Activated CD4-positive, alpha-beta memory T cell treated with anti-CD3 and anti-CD28 coated beads for 36 hours (primary cell): ENCODE data around the gene NUDT21. TPM values are rescaled to one million over a fixed set of nuclear protein-coding genes. Genes with fewer than 3 reads are reported as not detected.
"Not testable (repeated sequence)": the region's sequence is repeated elsewhere in the genome, so short reads cannot be mapped to it uniquely, and the experiment has no call there.

Source experiments
- CTCF ChIA-PET: fragments of 350-600 bp; sonication (Branson Sonifier 250); formaldehyde crosslinking; loops from one replicate; lab custom pipeline; 2021; ENCODE audit warnings: antibody characterized with exemption, inconsistent platforms; lab: Charles Lee
- POLR2A ChIA-PET: fragments of 350-600 bp; sonication (Branson Sonifier 250); formaldehyde crosslinking; loops from one replicate; lab custom pipeline; 2021; ENCODE audit warnings: antibody characterized with exemption; lab: Charles Lee
- DNase-seq: peaks from one replicate; pipeline ENCODE4 v3.0.0-alpha.2; 2020
- H3K27ac Mint-ChIP-seq: one replicate; pipeline ENCODE4 v1.8.0; 2021; ENCODE audit warnings: mixed read lengths
- H3K27me3 Mint-ChIP-seq: one replicate; pipeline ENCODE4 v1.8.0; 2021; ENCODE audit warnings: mixed read lengths
- H3K36me3 Mint-ChIP-seq: one replicate; pipeline ENCODE4 v1.8.0; 2021; ENCODE audit warnings: mixed read lengths
- H3K4me1 Mint-ChIP-seq: one replicate; pipeline ENCODE4 v1.8.0; 2021; ENCODE audit warnings: low read depth, mixed read lengths
- H3K4me3 Mint-ChIP-seq: one replicate; pipeline ENCODE4 v1.8.0; 2021; ENCODE audit warnings: mild to moderate bottlenecking, mixed read lengths
- H3K9me3 Mint-ChIP-seq: one replicate; pipeline ENCODE4 v1.8.0; 2021; ENCODE audit warnings: mixed read lengths
- intact Hi-C: fragments of 100-400 bp; cut with micrococcal nuclease; formaldehyde crosslinking; loops from one replicate; pipeline ENCODE4 v1.15.1; 2023
- total RNA-seq, 2 experiments: library from RNA; stranded (reverse); gene quantifications; one replicate each; pipeline ENCODE4 v1.2.3, GENCODE V29; 2021

The NUDT21 gene
- total RNA-seq, 2 experiments from 2014 or later, result 352 to 361 TPM

GRCh38 chr16:56413381-56413780, 37.8 kb downstream of the NUDT21 start:
- POLR2A ChIA-PET, result interaction anchor here (0.6 kb wide), 1 partner anchor 50 kb away, joined by 3 read pairs; no protein-coding TSS in a partner anchor
- intact Hi-C loops, result no loop called here
- Mint-ChIP-seq H3K9me3 (no peaks in the 10 kb centered on the region), H3K4me1 (peaks cover 10% of the 10 kb centered on the region), H3K36me3 (peaks cover 19% of the 10 kb centered on the region), H3K27me3 (no peaks in the 10 kb centered on the region), H3K27ac (no peak overlapping the region), H3K4me3 (no peak overlapping the region)
- no peak for DNase-seq
- CTCF ChIA-PET, result no interaction called here

GRCh38 chr16:56411624-56412023, 39.5 kb downstream of the NUDT21 start:
- Mint-ChIP-seq H3K27me3 (no peaks in the 10 kb centered on the region), H3K4me1 (peaks cover 10% of the 10 kb centered on the region), H3K36me3 (peaks cover 25% of the 10 kb centered on the region), H3K4me3 (no peak overlapping the region), H3K9me3 (no peaks in the 10 kb centered on the region), H3K27ac (no peak overlapping the region)
- ChIA-PET CTCF (no interaction called here), POLR2A (no interaction called here)
- DNase-seq, result no peak
- intact Hi-C loops, result no loop called here

- intact Hi-C loops, result no loop called here
Measured at GRCh38 chr16:56411123-56411522, 40.0 kb downstream of the NUDT21 start.

DNA sequence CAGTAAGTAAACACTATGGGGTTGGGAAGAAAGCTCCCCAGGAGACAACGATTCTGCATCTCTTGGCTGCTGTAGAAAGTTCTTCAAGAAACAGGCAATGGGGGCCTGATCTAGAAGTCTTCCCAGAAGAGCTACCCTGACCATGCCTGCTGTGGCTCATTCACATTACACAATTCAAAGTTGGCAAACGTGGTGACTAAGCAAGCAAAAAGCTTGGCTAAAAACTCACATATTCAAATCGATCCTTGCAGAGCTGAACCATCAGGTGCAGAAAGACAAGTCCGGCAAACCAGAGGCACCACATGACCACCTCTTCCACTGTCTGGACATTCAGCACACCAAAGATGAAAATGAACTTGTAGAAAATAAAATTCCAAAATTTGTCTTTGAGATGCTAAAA, 41.9 kb downstream of the NUDT21 start:
- ChIA-PET CTCF (interaction anchor here (1.5 kb wide), 1 partner anchor 90 kb away, joined by 4 read pairs; no protein-coding TSS in a partner anchor), POLR2A (no interaction called here)
- Mint-ChIP-seq H3K4me1 (no peaks in the 10 kb centered on the region), H3K27ac (no peak overlapping the region), H3K4me3 (no peak overlapping the region), H3K27me3 (no peaks in the 10 kb centered on the region), H3K9me3 (no peaks in the 10 kb centered on the region), H3K36me3 (peaks cover 34% of the 10 kb centered on the region)
- no peak for DNase-seq
- intact Hi-C loops, result no loop called here

More at GRCh38 chr16:56411123-56411522, 40.0 kb downstream of the NUDT21 start:
- H3K4me3 Mint-ChIP-seq, result no peak overlapping the region
- DNase-seq, result no peak
- ChIA-PET POLR2A (no interaction called here), CTCF (no interaction called here)
- H3K27ac Mint-ChIP-seq, result no peak overlapping the region
- H3K4me1 Mint-ChIP-seq, result peaks cover 10% of the 10 kb centered on the region
- no peaks in the 10 kb centered on the region for H3K9me3 Mint-ChIP-seq
- H3K36me3 Mint-ChIP-seq, result peaks cover 25% of the 10 kb centered on the region
- no peaks in the 10 kb centered on the region for H3K27me3 Mint-ChIP-seq

- Mint-ChIP-seq H3K27ac (no peak overlapping the region), H3K27me3 (no peaks in the 10 kb centered on the region), H3K4me3 (no peak overlapping the region), H3K36me3 (peaks cover 34% of the 10 kb centered on the region), H3K4me1 (no peaks in the 10 kb centered on the region), H3K9me3 (no peaks in the 10 kb centered on the region)
- intact Hi-C loops, result no loop called here
- POLR2A ChIA-PET, result no interaction called here
- no peak for DNase-seq
- CTCF ChIA-PET, result interaction anchor here (0.6 to 1.5 kb wide), 2 partner anchors 90 to 294 kb away, joined by 4 read pairs; no protein-coding TSS in a partner anchor
Measured at GRCh38 chr16:56408379-56409098, 42.6 kb downstream of the NUDT21 start.

DNA sequence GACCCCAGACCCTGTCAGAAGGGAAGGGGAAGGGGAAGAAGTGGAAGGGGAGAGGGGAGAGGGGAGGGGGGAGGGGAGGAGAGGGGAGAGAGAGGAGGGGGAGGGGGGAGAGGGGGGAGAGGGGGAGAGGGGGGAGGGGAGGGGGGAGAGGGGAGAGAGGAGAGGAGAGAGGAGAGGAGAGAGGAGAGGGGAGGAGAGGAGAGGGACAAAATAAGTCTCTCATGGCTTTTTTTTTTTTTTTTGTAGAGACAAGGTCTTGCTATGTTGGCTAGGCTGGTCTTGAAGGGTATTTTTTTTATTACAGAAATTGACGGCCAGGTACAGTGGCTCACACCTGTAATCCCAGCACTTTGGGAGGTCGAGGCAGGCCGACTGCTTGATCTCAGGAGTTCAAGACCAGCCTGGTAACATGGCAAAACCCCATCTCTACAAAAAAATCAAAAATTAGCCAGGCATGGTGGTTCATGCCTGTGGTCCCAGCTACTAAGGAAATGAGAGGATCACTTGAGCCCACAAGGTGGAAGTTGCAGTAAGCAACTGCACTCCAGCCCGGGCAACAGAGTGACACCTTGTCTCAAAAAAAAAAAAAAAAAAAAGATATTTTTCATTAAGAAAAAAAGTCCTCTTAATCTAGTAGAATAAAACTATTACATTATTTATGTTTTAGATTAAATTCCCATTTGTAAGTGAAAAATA, 45.0 kb downstream of the NUDT21 start:
- ChIA-PET POLR2A (no interaction called here), CTCF (no interaction called here)
- Mint-ChIP-seq H3K36me3 (peaks cover 43% of the 10 kb centered on the region), H3K27me3 (no peaks in the 10 kb centered on the region), H3K27ac (no peak overlapping the region), H3K4me3 (no peak overlapping the region), H3K9me3 (no peaks in the 10 kb centered on the region), H3K4me1 (no peaks in the 10 kb centered on the region)
- intact Hi-C loops, result no loop called here
- no peak for DNase-seq

DNA sequence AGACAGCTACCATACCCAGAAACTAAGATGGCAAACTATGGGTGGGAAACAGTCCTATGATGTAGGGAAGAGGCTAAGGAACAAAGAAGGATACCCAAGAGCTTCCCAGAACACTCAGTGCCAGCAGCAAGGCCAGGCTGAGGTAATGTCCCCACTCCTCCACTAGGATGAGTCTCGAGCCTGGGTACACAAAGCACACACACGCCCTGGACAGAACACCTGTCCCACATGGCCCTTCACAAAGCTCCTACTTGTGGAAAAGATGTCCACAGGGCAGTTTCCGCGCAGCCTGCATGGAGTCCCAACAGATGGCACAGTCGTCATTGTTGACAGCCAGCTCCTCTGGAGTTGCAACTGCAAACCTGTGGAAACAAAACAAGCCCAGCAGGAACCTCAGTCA, 49.6 kb downstream of the NUDT21 start:
- no peaks in the 10 kb centered on the region for H3K9me3 Mint-ChIP-seq
- ChIA-PET POLR2A (no interaction called here), CTCF (interaction anchor here (1.4 kb wide), 1 partner anchor 300 kb away, joined by 3 read pairs; no protein-coding TSS in a partner anchor)
- no peaks in the 10 kb centered on the region for H3K27me3 Mint-ChIP-seq
- intact Hi-C loops, result no loop called here
- no peak for DNase-seq
- H3K4me1 Mint-ChIP-seq, result no peaks in the 10 kb centered on the region
- H3K4me3 Mint-ChIP-seq, result no peak overlapping the region
- peaks cover 43% of the 10 kb centered on the region for H3K36me3 Mint-ChIP-seq
- H3K27ac Mint-ChIP-seq, result no peak overlapping the region

- DNase-seq, result no peak
- Mint-ChIP-seq H3K9me3 (no peaks in the 10 kb centered on the region), H3K27ac (no peak overlapping the region), H3K4me3 (no peak overlapping the region), H3K27me3 (no peaks in the 10 kb centered on the region), H3K4me1 (no peaks in the 10 kb centered on the region), H3K36me3 (peaks cover 45% of the 10 kb centered on the region)
- intact Hi-C loops, result no loop called here
- ChIA-PET CTCF (interaction anchor here (1.4 kb wide), 1 partner anchor 302 kb away, joined by 3 read pairs; no protein-coding TSS in a partner anchor), POLR2A (no interaction called here)
Measured at GRCh38 chr16:56400458-56400857, 50.7 kb downstream of the NUDT21 start.

DNA sequence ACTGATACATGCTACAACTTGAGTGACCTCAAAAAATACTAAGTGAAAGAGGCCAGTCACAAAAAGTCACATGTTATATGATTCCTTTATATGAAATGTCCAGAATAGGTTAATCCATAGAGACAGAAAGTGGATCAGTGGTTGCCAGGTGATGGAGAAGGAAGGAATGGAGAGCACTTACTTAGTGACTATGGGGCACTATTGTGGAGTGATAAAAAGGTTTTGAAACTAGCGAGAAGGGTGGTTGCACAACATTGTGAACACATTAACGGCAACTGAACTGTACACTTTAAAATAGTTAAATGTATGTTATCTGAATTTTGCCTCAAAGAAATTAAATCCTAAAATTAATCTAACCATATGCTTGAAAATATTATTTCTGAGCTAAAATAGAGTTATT, 51.6 kb downstream of the NUDT21 start:
- no peak overlapping the region for H3K4me3 Mint-ChIP-seq
- no peaks in the 10 kb centered on the region for H3K27me3 Mint-ChIP-seq
- ChIA-PET POLR2A (no interaction called here), CTCF (no interaction called here)
- H3K27ac Mint-ChIP-seq, result no peak overlapping the region
- H3K9me3 Mint-ChIP-seq, result no peaks in the 10 kb centered on the region
- intact Hi-C loops, result no loop called here
- H3K4me1 Mint-ChIP-seq, result no peaks in the 10 kb centered on the region
- peaks cover 43% of the 10 kb centered on the region for H3K36me3 Mint-ChIP-seq
- no peak for DNase-seq

DNA sequence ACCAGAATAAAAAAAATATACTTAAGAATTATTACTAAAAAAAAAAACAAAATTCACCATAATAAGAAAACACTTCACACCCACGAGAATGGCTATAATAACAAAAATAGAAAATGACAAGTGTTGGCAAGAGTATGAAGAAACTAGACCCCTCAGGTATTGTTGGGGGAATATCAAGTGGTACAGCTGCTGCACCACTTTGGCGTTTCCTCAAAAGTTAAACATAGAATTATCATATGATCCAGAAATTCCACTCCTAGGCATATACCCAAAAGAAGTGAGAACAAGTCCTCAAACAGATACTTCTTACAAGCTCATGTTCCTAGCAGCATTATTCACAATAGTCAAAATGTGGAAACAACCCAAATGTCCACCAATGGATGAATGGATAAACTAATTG, 52.1 kb downstream of the NUDT21 start:
- POLR2A ChIA-PET, result no interaction called here
- peaks cover 42% of the 10 kb centered on the region for H3K36me3 Mint-ChIP-seq
- intact Hi-C loops, result no loop called here
- H3K9me3 Mint-ChIP-seq, result no peaks in the 10 kb centered on the region
- no peak for DNase-seq
- H3K4me1 Mint-ChIP-seq, result no peaks in the 10 kb centered on the region
- H3K27ac Mint-ChIP-seq, result no peak overlapping the region
- H3K4me3 Mint-ChIP-seq, result no peak overlapping the region
- CTCF ChIA-PET, result no interaction called here
- H3K27me3 Mint-ChIP-seq, result no peaks in the 10 kb centered on the region

DNA sequence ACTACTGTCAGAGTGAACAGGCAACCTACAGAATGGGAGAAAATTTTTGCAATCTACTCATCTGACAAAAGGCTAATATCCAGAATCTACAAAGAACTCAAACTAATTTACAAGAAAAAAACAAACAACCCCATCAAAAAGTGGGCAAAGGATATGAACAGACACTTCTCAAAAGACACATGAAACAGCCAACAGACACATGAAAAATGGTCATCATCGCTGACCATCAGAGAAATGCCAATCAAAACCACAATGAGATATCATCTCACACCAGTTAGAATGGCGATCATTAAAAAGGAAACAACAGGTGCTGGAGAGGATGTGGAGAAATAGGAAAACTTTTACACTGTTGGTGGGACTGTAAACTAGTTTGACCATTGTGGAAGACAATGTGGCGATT, 54.4 kb downstream of the NUDT21 start:
- CTCF ChIA-PET, POLR2A ChIA-PET, H3K4me1 Mint-ChIP-seq, intact Hi-C loops, H3K4me3 Mint-ChIP-seq, H3K9me3 Mint-ChIP-seq, DNase-seq, H3K27me3 Mint-ChIP-seq, H3K27ac Mint-ChIP-seq: not testable (repeated sequence)
- peaks cover 44% of the 10 kb centered on the region for H3K36me3 Mint-ChIP-seq

GRCh38 chr16:56389554-56389953, 61.6 kb downstream of the NUDT21 start:
- H3K27me3 Mint-ChIP-seq, result no peaks in the 10 kb centered on the region
- peaks cover 46% of the 10 kb centered on the region for H3K36me3 Mint-ChIP-seq
- CTCF ChIA-PET, result no interaction called here

More at GRCh38 chr16:56389554-56389953, 61.6 kb downstream of the NUDT21 start:
- no peaks in the 10 kb centered on the region for H3K9me3 Mint-ChIP-seq
- no peak for DNase-seq
- intact Hi-C loops, result no loop called here
- POLR2A ChIA-PET, result no interaction called here
- H3K4me1 Mint-ChIP-seq, result no peaks in the 10 kb centered on the region
- no peak overlapping the region for H3K4me3 Mint-ChIP-seq
- H3K27ac Mint-ChIP-seq, result no peak overlapping the region
